GM08714 (cell line): ENCODE data around the gene STOML3.

Experiments
- H3K4me3 ChIP-seq: fragments of 200-500 bp; sonication (Bioruptor generic); 2 replicates; pipeline ENCODE4 v1.5.1; 2014; ENCODE audit warnings: mild to moderate bottlenecking, low read length, inconsistent platforms
- ZNF274 ChIP-seq: IDR thresholded peaks from 2 replicates; pipeline ENCODE4 v1.6.1; 2012; ENCODE audit warnings: mild to moderate bottlenecking, low read depth, low read length

The STOML3 gene

GRCh38 chr13:38957794-38958592 is 32.6 kb downstream of the STOML3 start:
- no peak for TF ChIP-seq ZNF274

GRCh38 chr13:38954844-38955243 is 35.8 kb downstream of the STOML3 start:
- no peak overlapping the region for H3K4me3 ChIP-seq
- TF ChIP-seq ZNF274: no peak

More at GRCh38 chr13:38957794-38958592, 32.6 kb downstream of the STOML3 start:
- no peak overlapping the region for H3K4me3 ChIP-seq

- TF ChIP-seq ZNF274: no peak
- H3K4me3 ChIP-seq: no peak overlapping the region
Measured at GRCh38 chr13:38954291-38954690, 36.3 kb downstream of the STOML3 start.

- TF ChIP-seq ZNF274: no peak
- no peak overlapping the region for H3K4me3 ChIP-seq
Measured at GRCh38 chr13:38952827-38953226, 37.8 kb downstream of the STOML3 start.

- TF ChIP-seq ZNF274: no peak
- no peak overlapping the region for H3K4me3 ChIP-seq
Measured at GRCh38 chr13:38951525-38952313, 38.9 kb downstream of the STOML3 start.

GRCh38 chr13:38950987-38951386 is 39.6 kb downstream of the STOML3 start:
- H3K4me3 ChIP-seq: no peak overlapping the region
- TF ChIP-seq ZNF274: no peak

GRCh38 chr13:38947054-38947453 is 43.6 kb downstream of the STOML3 start:
- no peak overlapping the region for H3K4me3 ChIP-seq
- no peak for TF ChIP-seq ZNF274

- no peak for TF ChIP-seq ZNF274
- H3K4me3 ChIP-seq: no peak overlapping the region
Measured at GRCh38 chr13:38944219-38944618, 46.4 kb downstream of the STOML3 start.

GRCh38 chr13:38943231-38943630 is 47.4 kb downstream of the STOML3 start:
- H3K4me3 ChIP-seq: no peak overlapping the region
- no peak for TF ChIP-seq ZNF274

GRCh38 chr13:38941353-38941945 is 49.2 kb downstream of the STOML3 start:
- H3K4me3 ChIP-seq: no peak overlapping the region
- TF ChIP-seq ZNF274: no peak

GRCh38 chr13:38933786-38934185 is 56.8 kb downstream of the STOML3 start:
- TF ChIP-seq ZNF274: no peak
- H3K4me3 ChIP-seq: no peak overlapping the region

GRCh38 chr13:38922170-38922569 is 68.5 kb downstream of the STOML3 start:
- no peak overlapping the region for H3K4me3 ChIP-seq
- TF ChIP-seq ZNF274: no peak

- no peak for TF ChIP-seq ZNF274
- no peak overlapping the region for H3K4me3 ChIP-seq
Measured at GRCh38 chr13:38921081-38921480, 69.5 kb downstream of the STOML3 start.
